H1 (cell line): ENCODE measurements around the gene KXD1. TPM values are rescaled to one million over a fixed set of nuclear protein-coding genes. Genes with fewer than 3 reads are reported as not detected.

ENCODE experiments used
- CHD7 ChIP-seq: fragments of 300-600 bp; sonication (generic); IDR thresholded peaks from 2 replicates; pipeline ENCODE4 v1.7.1; 2012; ENCODE audit warnings: low read length, moderate library complexity, mild to moderate bottlenecking, inconsistent platforms; ENCODE audit not compliant: insufficient replicate concordance
- CTBP2 ChIP-seq: IDR thresholded peaks from 2 replicates; pipeline ENCODE4 v1.7.0; 2011; ENCODE audit warnings: borderline replicate concordance, mild to moderate bottlenecking, moderate library complexity, mixed read lengths, low read length; ENCODE audit not compliant: insufficient read depth, insufficient read length
- GTF2F1 ChIP-seq: IDR thresholded peaks from 2 replicates; pipeline ENCODE4 v1.6.1; 2012; ENCODE audit warnings: low read depth, low read length, improper control_type of control experiment, borderline replicate concordance
- PHF8 ChIP-seq: fragments of 200-600 bp; sonication (generic); conservative IDR thresholded peaks from 2 replicates; pipeline ENCODE4 v1.7.1; 2012; ENCODE audit warnings: low read depth, mild to moderate bottlenecking, inconsistent platforms, low read length, moderate library complexity
- SP4 ChIP-seq: IDR thresholded peaks from 2 replicates; pipeline ENCODE4 v1.6.1; 2012; ENCODE audit warnings: low read length, inconsistent platforms
- polyA plus RNA-seq, 7 experiments: library from polyadenylated mRNA; depleted of rRNA in 3 of 7; stranded (reverse) in 5 of 7; unstranded in 2 of 7; fragments of >200 nt in 5 of 7; fragments of 200-250 nt in 2 of 7; gene quantifications; 1 replicate in 5 of 7; 2 replicates in 1 of 7; 4 replicates in 1 of 7; pipeline versions ENCODE4 v1.2.1 to v1.2.3, GENCODE V29; 2011 to 2013; ENCODE audit warnings: missing spikeins in 2 of 7, mixed read lengths in 2 of 7
- total RNA-seq: library from RNA; stranded (reverse); fragmentation: NEBNext Ultra II Directional; extraction: Animal tissue kit (Norgen Biotek cat#: 25700); gene quantifications from 2 replicates; pipeline ENCODE4 v1.2.1, GENCODE V29; 2021

Gene KXD1
- total and polyA plus RNA-seq, 2 of the 8 experiments (the other 6 are each of a cell fraction or from before 2014, with no cell fraction given): 115 to 267 TPM

GRCh38 chr19:18541258-18541991 is 16.2 kb upstream of the KXD1 start (continued):
- TF ChIP-seq CHD7 (no peak), SP4 (no peak), GTF2F1 (no peak), CTBP2 (no peak), PHF8 (no peak)
- TF ChIP-seq, all 59 proteins: peak for 0
